Mesenteric fat pad (tissue), 1 donor: ENCODE measurements around the gene FOS. TPM values are rescaled to one million over a fixed set of nuclear protein-coding genes. Genes with fewer than 3 reads are reported as not detected.
"Not testable (repeated sequence)": the region's sequence is repeated elsewhere in the genome, so short reads cannot be mapped to it uniquely, and the experiment has no call there.

Experiments used
- DNase-seq: peaks from one replicate; pipeline ENCODE4 v3.0.0-alpha.2; 2020; ENCODE audit warnings: low spot score
- total RNA-seq: library from RNA; stranded (reverse); fragmentation: NEBNext Ultra II Directional; extraction: Animal tissue kit (Norgen Biotek cat#: 25700); gene quantifications from one replicate; pipeline ENCODE4 v1.2.1, GENCODE V29; 2021
- donor health status: DM: yes; HTN: yes; CAD: no.

The FOS gene
- total RNA-seq, 1 donor from 2014 or later: 1,900 TPM

DNA sequence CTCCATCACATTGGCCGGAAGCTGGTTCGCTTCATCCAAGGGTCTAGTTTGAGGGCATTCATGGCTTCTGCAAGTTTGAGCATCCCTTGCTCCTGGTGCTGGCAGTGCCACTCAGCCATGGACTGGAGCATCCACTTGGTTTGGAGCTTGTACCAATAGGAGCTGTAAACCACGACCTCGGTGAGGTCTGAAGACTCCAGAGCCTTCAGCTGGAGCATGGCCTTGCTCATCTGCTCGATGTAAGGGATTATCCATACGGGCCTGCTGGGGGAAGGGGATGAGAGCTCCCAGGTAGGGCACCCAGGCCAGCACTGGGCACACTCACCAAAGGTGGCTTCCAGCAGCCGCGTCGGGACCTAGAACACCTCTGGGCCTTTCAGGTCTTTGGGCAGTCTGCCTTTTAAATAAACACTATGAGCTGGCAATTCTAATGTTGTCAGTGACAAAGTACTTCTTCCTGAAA, 13.5 kb downstream of the FOS start:
- DNase-seq: peak; percentile 77

DNA sequence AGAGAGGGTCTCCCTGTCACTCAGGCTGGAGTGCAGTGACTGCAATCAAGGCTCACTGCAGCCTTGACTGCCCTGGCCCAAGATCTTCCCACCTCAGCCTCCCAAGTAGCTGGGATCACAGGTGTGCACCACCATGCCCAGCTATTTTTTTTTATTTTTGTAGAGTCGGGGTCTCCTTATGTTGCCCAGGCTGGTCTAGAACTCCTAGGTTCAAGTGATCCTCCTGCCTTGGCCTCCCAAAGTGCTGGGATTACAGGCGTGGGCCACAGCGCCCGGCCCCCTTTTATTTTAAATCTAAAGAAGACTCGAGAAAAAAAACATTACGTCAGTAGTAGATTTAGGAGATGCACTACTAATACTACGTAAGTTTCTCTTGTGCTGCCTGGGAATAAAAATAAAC, 14.3 kb downstream of the FOS start:
- peak; percentile 14 for DNase-seq

- DNase-seq: peak; percentile 99
Measured at GRCh38 chr14:75293920-75294648, 15.5 kb downstream of the FOS start.

DNA sequence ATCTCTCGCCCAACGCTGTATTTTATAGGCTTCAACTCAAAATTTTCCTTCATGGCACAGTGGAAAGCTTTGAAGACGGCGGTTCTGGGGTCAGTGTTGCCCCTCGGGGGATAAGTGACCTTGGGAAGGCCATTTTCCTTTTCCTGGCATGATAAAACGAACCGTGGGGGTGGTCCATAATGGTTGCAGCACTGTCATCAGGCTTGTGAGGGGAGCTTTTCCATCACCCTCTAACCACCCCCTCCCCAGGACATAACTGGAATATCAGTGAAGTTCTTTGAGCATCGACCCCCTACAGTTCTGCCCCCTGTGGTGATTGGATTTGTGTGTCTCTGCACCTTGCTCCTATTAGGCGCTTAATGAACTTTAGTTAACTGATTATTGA, 16.0 kb downstream of the FOS start:
- no peak for DNase-seq

GRCh38 chr14:75295061-75295461, 16.4 kb downstream of the FOS start:
- peak; percentile 92 for DNase-seq

GRCh38 chr14:75295491-75296345, 17.1 kb downstream of the FOS start:
- peak; percentile 59 for DNase-seq

GRCh38 chr14:75297411-75298040, 18.9 kb downstream of the FOS start:
- DNase-seq: peak; percentile 39

DNA sequence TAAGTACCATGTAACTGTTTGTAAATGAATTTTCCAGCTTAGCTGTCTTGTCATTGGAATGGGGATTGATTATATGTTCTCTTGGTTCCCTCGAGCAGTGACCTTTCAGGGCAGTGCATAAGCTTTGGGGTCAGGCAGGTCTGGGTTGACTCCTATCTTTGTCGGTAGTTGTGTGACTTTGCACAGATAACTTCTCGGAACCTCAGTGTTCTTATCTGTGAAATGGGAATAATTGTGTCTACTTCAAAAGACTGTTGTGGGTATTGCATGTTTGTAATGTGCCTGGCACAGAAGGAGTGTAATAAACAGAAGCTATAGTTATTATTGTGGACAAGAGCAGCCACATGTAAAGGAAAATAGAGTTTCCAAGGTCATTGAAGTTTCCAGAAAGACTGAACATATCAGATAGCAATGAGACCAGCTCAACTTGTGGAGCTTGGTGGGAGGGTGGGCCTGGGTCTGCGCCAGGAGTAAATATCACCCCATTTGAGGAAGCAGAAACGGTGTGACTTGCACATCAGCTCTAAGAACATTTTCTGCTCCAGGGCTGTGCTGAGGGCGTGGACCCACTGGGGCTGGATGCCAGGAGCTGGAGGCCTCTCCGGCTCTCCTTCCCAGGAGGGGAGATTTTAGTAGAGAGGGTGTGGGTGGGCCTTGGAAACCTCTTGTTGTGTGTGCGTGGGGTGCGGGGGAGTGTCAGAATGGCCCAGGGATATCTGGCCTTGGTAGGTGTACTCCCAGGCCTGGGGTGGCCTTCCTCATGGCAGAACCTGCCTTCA, 19.7 kb downstream of the FOS start:
- peak; percentile 89 for DNase-seq

DNA sequence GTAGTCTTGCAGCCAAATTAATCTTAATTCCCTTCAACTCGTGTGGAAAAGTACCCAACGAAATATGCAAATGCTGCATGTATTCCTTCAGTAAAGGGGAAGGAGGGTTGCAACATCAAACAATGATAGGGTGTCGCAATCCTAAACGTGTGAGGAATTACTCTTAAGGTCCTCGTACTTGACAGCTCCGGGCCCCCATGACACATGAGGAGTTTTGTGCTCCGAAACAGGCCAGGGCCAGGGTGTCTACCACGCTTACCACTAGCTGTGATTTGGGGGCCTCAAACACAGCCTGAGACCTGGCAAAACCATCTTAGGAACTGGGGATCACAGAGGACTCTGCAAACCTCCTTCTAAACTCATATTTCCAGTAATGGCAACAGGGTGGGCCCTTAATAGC, 20.4 kb downstream of the FOS start:
- DNase-seq: peak; percentile 85

DNA sequence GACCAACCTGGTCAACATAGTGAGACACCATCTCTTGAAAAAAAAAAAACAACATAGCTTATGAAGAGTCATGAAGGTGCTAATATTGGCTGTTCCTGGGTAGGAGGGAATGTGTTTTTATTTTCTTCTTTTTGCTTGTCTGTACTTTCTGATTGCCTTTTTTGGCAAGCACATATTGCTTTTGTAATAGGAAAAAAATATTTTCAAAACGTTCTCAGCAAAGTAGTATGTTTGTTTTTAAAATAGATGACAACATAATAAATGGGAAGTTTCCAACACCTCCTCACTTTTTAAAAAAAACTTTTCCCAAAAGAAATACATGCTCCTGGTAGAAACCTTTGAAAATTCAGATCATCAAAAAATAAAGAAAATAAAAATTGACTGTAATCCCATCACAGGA, 20.9 kb downstream of the FOS start:
- DNase-seq: no peak

GRCh38 chr14:75301666-75302325, 23.2 kb downstream of the FOS start:
- DNase-seq: peak; percentile 69

GRCh38 chr14:75303381-75303789, 24.8 kb downstream of the FOS start:
- DNase-seq: peak; percentile 80

GRCh38 chr14:75306410-75306809, 27.8 kb downstream of the FOS start:
- not testable (repeated sequence) for DNase-seq

DNA sequence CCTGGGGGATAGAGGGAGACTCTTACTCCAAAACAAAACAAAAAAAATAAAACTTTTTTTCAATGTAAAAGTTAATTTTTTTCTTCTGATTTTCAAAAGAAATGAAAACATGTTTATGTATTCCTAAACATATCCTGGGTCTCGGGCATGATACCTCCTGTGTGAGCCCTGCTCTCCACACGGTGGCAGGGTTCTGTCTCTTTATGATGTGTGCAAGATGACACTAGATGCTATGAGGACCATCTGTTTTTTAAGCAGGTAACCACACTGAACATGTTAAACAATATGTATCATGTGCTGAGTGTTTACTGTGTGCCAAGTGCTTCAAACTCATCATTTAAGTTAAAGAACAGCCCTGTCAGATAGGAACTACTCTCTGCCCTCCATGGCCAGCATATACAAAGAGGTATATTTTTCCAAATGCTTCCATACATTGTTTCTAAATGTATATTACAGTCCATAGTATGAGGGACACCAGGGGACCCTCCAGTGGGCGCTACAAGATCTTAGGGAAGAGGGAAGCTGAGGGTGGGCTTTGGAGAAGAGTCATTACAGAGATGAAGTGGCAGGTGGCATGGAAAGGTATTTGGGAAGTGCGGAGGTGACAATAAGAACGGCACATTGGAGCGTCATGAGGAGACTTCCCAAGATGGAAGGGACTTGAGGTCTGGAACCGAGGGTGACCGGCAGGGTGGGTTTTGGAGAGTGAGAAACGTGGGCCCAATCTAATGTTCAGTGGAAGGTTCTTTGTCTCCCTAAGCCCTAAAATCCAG, 28.5 kb downstream of the FOS start:
- DNase-seq: peak; percentile 37

GRCh38 chr14:75307700-75308379, 29.2 kb downstream of the FOS start:
- peak; percentile 91 for DNase-seq

DNA sequence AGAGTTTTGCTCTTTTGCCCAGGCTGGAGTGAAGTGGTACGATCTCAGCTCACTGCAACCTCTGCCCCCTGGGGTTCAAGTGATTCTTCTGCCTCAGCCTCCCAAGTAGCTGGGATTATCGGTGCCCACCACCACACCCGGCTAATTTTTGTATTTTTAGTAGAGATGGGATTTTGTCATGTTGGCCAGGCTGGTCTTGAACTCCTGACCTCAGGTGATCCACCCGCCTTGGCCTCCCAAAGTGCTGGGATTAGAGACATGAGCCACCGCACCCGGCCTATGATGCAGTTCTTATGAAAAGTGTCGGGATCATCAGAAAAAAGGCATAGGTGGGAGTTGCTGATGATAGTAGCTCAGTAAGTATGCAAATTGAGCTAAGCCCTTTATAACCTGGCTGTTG, 30.4 kb downstream of the FOS start:
- DNase-seq: peak; percentile 71

GRCh38 chr14:75309561-75309960, 30.9 kb downstream of the FOS start:
- DNase-seq: peak; percentile 43

GRCh38 chr14:75310295-75311111, 31.9 kb downstream of the FOS start:
- DNase-seq: peak; percentile 96
